NCI-H524 (cell line): ENCODE data around the gene VWA1.
A peak's percentile ranks its signal among the peaks of the same experiment; 100 is the strongest.
"Not testable (repeated sequence)": the region's sequence is repeated elsewhere in the genome, so short reads cannot be mapped to it uniquely, and the experiment has no call there.

ENCODE experiments used
- DNase-seq, 2 experiments: peaks; one replicate each; lab custom pipeline; 2025; lab: John Stamatoyannopoulos, UW

The VWA1 gene

DNA sequence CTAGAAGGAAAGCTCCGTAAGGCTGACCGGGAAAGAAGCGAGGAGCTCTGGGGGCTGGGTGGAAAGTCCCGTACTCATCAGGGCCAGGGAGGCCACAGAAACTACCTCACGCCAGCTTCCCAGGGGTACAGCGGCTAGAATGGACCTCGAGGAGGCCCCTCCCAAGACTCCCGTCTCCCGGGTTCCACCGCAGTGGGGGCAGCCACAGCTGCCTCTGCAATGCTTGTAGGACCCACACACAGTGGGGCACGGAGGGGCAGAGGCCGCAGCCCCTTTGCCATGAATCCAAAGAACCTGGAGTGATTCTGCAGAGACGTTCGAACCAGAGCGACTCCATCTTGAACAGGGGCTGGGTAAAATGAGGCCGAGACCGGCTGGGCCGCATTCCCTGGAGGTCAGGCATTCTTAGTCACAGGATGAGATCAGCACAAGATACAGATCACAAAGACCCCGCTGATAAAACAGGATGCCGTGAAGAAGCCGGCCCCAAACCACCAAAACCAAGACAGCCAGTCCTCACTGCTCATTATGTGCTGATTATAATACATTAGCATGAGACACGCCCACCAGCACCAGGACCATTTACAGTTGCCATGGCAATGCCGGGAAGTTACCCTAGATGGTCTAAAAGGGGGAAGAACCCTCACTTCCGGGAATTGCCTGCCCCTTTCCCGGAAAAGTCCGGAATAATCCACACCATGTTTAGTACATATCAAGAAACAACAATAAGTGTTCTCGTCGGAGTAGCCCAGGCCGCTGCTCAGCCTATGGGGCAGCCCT is 12.8 kb upstream of the VWA1 start:
- no peak for DNase-seq

DNA sequence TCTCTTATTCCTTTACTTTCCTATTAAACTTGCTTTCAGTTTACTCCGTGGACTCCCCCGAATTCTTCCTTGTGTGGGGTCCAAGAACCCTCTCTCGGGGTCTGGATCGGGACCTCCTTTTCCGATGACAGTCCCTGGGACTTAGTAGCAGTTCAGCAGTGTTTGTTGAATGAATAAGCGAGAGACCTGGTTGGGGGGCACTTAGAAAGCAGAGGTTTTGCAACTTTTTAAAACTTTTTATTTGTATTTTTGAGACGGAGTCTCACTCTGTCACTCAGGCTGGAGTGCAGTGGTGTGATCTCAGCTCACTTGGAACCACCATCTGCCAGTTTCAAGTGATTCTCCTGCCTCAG is 12.3 kb upstream of the VWA1 start:
- no peak for DNase-seq

DNA sequence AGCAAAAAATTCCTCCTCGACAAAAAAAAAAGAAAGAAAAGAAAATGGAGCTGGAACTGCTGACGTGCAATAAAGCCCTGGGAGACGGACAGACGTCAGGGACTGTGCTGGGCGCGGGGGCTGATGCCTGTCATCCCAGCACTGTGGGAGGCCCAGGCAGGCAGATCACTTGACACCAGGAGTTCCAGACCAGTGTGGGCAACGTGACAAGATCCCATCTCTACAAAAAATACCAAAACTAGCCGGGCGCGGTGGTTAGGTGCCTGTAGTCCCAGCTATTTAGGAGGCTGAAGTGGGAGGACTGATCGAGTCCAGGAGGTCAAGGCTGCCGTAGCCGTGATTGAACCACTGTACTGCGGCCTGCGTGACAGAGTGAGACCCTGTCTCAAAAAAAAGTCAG is 10.8 kb upstream of the VWA1 start:
- no peak for DNase-seq

DNA sequence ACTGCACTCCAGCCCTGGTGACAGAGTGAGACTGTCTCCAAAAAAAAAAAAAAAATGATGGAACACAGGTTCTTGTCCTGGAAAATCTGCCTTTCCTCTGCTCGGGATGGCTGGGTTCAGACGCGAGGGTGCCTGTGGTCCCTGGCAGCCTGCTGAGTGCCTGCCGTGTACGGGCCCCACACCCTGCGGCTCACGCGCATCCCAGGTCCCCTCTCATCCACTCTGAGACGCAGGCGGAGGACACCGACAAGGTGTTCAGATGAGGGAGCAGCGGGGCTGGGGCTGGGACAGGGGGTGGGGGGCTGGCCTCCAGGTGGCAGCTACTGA is 10.1 kb upstream of the VWA1 start:
- DNase-seq = no peak

DNA sequence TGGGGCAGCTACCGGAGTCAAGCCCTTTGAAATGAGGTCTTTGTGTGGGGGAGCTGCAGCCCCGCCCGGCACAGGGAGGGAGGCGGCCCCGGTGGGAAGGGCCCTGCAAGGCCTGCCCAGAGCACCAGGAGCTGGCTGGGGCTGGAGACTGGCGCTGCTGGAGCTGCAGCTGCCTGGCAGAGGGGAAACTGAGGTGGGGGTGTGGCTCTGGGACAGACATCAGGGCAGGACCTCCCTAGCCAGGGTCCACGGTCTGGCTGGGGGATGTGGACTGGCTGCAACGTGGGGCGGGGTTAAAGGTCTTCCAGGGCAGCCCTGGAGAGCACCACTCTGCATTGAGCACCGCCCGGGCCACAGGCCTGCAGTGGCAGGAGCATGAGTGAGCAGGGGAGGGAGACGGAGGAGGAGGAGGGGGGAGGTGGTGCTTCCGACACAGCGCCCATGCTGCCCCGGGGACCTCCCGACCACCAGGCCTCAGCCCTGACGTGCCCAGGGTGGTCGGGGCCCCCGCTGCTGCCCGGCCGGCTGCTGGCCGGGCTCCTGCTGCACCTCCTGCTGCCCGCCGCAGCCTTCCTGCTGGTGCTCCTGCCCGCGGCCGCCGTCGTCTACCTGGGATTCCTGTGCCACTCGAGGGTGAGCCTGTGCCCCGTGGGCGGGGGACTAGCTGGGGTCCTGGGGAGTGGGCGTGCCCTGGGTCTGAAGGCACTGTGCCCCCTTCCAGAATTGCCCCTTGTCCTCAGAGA is 9.6 kb upstream of the VWA1 start:
- DNase-seq = no peak

DNA sequence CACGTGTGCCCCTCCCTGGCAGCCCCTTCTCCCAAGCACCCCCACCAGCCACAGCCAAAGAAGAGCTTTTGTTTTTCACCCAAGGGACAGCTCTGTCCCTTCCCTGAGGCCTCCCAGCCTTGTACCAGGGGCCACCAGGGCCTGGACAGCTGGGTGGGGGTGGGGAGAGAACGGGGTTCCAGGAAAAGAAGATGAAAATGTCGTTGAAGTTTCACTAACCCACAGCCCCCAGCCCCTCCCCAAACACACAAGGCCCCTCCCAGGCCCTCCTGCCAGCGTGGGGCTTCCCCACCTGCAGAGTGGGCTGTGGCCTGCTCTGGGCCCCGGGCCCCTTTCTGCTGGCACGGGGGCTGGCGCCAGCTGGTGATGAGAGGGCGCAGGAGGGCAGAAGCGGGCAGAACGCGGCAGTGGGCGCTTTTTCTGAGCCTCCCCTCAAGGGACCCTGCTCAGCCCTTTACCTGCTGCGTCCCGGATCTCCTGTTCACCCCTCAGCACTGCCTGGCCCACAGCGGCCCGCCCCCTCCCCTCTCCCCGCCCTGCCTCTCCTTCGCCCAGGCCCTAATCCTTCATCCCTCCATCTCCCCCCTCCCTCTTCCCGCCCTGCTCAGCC is 8.9 kb upstream of the VWA1 start:
- peak in 1 of 2 experiments; percentile 52 for DNase-seq

DNA sequence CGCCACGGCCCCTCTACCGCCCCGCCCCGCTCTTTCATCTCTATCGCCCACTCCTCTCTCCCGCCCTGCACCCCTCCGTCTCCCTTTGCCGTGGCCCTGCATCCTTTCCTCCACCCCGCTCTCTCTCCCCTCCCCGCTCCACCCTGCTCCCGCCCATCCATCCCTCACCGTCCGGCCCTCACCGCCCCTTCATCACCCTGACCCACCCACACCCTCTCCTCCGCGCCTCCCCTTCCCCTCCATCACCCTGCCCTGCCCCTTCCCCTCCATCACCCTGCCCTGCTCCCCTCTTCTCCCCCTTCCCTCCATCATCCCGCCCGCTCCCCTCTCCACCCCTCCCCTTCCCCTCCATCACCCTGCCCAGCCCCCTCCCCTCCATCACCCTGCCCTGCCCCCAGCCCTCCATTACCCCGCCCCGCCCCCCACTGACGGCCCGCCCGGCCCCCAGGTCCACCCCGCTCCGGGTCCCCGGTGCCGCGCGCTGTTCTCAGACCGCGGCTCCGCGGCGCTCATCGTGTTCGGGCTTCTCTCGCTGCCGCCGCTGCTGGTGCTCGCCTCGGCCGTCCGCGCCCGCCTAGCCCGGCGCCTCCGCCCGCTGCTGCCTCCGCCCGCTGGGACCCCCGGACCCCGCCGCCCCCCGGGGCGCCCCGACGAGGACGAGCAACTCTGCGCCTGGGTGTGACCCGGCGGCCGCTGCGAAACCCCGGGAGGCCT is 8.2 kb upstream of the VWA1 start:
- no peak for DNase-seq

DNA sequence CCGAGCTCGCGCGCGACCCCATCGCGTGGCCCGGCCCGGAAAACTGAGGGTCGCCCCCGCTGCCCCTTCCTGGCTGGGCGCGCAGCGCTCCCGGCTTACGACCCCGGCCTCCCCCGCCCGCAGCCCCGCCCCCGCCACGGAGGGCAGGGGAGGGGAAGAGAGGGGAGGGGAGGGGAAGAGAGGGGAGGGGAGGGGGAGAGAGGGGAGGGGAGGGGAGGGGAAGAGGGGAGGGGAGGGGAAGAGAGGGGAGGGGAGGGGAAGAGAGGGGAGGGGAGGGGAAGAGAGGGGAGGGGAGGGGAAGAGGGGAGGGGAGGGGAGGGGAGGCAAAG is 7.7 kb upstream of the VWA1 start:
- no peak for DNase-seq

DNA sequence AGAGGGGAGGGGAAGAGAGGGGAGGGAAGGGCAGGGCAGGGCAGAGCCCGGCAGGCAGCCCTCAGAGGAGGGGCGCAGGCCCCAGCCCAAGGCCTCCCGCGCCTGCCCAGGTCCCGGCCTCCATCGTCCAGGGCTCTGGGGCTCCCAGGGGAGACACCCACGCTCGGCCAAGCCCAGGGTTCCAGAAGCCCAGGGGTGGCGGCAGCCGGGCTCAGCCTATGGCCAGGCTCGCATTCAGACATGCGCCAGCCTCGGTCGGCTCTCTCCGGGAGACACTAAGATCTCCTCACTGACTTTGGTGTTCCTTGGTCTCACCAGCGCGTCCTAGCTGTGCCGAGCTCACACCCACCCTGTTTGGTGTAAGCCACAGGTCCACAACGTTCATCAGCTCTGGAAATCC is 7.3 kb upstream of the VWA1 start:
- no peak for DNase-seq

DNA sequence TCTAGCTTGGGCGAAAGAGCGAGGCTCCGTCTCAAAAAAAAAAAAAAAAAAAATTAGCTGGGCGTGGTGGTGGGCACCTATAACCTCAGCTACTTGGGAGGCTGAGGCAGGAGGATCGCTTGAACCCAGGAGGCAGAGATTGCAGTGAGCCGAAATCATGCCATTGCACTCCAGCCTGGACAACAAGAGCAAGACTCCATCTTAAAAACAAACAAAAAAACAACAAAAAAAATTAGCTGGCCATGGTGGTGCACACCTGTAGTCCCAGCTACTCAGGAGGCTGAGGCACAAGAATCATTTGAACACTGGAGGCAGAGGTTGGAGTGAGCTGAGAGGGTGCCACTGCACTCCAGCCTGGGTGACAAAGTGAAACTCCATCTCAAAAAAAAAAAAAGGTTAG is 6.5 kb upstream of the VWA1 start:
- not testable (repeated sequence) for DNase-seq

DNA sequence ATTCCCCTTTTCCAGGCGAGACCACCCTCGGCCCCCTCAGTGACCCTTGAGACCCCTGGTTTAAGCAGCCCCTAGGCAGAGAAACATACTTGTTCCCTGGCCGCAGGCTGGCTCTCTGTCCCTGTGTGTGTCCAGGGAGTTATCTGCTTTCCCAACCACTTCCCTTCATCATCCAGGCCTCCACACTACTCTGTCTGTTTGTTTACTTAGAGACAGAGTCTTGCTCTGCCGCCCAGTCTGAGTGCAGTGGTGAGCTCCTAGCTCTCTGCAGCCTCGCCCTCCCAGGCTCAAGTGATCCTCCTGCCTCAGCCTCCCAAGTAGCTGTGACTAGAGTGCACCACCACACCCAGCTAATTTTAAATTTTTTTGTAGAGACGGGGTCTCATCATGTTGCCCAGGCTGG is 5.8 kb upstream of the VWA1 start:
- DNase-seq = no peak

DNA sequence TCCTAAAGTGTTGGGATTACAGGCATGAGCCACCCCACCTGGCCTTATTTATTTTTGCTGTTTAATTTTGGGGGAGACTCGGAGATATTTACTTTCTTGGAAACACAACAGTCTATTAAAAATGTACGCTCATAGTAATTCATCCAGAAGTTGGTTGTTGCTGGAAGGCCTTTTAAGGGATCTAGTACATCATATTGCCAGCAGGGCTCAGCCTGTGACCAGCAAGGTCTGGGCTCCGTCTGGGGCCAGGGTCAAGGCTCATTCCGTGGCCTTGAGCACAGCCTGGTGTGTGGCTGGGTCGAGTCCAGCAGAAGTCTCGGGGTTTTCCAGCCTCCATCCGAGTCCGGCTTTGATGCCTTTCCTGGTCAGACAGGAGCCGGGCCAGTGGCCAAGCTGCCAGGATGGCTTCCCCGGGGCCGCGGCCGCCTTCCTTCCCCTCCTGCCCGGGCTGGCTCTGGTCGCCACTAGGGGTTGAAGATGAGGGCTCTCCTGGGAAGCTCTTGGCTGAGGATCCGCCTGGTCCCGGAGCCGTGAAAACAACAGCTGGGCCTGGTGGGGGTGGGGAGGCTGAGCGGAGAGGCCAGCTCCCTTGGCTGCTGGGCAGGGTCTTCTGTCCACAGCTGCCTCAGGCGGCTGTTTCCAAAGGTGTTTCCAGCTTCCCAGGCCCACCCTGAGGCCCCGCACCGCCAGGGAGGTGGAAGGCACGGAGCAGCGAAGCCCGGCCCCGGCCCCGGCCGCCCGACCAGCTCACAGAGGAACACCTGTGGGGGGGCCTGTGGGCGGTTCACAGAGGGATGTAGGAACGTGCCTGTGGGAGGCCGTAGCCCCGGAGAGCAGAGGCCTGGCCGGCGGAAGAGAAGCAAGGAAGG is 5.1 kb upstream of the VWA1 start:
- DNase-seq = peak; percentile 53 to 87

DNA sequence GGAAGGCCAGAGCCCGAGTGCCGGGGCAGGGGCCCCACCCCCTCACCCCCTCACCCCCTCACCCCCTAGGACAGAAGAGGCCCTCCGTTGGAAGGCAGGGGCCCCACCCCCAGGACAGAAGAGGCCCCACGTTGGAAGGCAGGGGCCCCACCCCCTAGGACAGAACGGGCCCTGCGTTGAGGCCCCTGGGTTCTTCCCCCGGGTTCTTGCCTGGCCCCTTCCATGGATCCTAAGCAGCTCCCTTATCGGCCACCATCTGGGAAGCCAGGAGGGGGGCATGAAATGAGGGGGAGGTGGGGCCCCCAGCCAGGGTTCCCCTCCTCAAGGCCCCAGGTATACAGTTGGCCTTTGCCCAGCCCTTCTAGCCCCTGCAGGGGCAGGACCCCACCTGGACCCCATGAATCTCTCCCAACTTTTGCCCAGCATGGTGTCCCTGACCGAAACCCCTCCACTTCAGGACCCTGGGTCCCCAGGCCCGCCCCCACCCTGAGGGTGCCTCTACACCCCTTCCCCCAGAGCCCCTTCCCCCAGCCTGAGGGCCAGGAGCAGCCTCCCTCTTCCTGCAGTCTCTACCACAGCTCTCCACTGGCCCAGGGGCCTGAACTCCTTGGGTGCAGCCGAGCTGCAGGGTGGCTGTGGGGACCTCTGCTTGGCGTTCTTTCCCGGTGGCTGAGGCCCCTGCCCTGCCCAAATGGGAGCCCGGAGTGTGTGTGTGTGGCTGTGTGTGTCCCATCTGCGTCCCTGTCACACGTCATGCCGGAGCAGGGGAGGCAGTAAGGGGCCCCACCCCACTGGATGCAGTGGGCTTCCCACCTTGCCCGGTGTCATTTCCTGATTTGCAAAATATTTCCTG is 4.3 kb upstream of the VWA1 start:
- DNase-seq = peak in 1 of 2 experiments; percentile 38

DNA sequence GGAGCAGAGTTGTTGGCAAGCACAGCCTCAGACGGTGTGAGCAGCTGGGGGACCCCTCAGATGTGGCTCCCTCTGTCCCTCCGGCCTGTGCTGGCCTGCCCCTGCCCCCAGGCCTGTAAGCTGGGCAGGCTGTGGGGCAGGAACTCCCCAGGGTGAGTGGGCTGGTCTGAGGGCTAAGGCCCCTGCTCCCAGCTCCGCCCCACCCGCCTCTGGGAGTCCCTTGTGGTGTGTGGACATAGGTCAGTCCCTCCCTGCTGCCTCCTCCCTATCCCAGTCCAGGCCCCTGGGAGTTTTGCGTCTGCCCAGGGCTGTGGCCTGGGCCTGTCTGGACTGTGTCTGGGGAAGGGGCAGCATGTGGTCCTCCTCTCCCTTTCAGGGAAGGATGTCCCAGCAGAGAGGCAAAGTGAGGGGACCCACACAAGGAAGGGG is 3.6 kb upstream of the VWA1 start:
- peak in 1 of 2 experiments; percentile 30 for DNase-seq

DNA sequence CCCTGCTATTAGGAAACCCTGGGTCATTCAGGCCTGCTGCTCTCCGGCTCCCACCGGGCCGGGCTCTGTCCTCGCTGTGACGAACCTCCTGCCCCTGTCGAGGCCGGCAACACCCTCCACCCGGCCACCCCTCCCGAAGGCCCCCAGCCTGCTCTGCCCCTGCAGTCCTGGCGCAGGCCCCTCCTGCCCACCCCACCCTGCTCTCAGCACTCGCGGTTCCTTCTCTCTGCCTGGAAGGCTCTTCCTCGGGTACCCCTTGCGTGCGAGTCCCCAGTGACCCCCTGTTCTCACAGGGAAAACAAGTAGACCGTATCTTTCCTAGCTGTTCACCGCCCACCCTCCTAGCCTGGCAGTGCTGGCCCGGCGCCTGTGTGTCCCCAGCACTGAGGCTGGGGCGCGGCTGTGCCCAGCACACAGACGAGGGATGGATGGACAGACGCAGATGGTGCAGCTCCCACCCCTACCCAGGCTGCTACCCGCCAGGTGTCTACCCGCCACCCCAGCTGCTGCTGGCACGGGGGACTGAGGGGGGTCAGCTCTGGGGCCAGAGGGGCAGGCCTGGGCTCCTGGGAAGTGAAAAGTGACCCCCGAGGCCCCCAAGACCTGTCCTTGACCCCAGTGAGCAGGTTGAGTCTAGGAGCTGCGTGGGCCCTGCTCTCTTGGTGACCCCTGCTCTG is 3.1 kb upstream of the VWA1 start:
- peak; percentile 79 for DNase-seq

DNA sequence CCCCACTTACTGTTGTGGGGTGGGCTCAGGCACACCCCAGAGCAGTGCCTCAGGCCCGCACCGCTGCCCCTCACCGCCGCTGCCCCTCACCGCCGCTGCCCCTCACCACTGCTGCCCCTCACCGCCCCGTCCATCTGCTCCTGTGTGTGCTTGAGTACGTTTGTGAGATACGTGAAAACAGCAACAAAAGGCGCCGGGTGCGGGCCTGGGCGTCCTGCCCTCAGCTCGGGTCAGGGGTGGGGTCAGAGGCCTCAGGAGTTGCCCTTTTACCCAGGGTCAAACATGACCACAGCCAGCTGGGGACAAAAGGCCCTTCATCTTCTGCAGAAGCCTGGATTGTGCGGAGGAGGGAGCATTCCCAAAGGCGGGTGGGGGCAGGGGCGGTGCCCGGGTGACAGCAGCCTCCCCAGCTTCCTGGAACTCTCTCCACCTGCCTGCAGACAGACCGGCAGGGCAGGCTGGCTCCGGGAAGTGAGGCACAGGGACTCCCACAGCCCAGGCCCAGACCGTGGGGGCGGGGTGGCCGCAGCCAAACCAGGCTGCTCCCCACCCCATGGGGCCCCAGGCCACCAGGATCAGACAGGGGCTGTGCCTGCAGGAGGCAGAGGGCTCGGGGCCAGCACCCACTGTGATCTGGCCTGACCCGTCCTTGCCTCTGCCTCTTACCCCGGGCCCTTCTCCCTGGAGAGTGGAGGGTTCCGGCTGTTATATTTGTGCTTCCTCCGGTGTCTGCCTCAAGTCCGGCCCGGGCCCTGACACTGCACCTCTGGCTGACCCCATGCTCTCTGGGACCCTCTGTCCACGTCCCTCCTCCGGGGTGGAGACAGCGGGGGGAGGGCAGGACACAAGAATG is 2.3 kb upstream of the VWA1 start:
- DNase-seq = peak; percentile 42 to 62

DNA sequence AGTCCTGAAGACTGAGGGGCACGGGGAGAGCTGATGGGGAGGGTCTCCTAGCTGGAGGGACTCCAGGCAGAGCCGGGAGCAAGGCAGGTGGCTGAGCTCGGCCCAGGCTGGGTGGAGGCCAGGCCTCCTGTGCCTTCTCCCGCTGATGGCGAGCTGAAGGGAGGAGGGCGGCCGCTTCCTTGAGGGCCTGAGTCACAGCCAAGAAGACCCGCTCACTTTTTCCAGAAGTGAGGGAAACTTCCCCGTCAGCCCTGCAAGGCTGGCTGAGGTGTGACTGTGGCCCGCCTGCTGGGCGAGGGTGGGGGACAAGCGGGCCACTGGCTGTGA is 1.7 kb upstream of the VWA1 start:
- DNase-seq = peak in 1 of 2 experiments; percentile 20

DNA sequence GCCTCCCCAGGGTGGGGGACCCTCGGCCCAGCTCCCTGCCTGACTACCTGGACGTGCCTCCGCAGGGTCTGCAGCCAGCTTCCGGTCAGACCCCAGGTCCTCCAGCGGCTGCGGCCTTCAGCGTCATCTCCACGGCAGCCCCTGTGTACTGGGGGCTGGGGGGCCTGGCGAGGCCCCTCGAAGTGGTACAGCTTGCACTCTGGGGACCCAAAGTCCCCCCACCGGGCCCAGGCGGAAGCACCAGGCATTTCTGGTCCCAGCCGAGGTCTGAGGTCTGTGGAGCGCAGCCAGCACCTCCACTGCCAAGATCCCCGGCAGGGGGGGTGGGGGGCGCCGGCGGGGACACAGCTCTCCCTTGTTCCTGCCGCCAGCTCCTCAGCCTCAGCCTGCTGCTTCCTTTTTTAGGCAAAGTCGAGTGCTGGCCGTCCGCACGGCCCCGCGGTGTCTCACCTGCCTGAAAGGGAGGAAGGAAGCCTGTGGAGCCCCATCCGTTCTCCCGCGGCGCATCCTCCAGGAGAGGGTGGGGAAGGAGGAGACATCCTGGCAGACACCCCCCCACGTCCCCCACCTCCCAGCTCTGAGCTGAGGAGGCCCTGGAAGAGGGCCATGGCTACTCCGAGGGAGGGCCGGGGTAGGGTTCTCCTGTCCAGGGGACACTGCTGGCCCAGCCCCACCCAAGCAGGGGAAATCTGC is 1.2 kb upstream of the VWA1 start:
- no peak for DNase-seq

DNA sequence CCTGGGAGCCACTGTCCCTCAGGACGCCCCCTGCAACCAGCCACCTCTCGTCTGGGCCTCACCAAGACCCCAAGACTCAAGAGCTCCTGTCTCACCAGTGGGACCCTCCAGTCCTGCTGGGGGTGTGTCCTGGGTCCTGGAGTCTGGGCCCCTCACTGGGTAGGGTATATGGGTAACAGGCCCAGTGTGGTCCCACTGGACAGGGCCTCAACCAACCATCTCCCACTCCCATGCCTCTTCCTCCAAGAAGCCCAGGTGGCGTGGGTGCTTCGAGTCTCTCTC is 725 bp upstream of the VWA1 start:
- DNase-seq = no peak
